ENCODE data around the gene SCN5A. TPM values are rescaled to one million over a fixed set of nuclear protein-coding genes. Genes with fewer than 3 reads are reported as not detected.

The SCN5A gene
- total and polyA plus RNA-seq, 2 of the 13 experiments (the other 11 are each of a cell fraction or from before 2014, with no cell fraction given): 0.22 TPM; not detected in 1

GRCh38 chr3:38576131-38576525 is 73.4 kb downstream of the SCN5A start:
- H3K4me3 ChIP-seq (replicated peaks in 1 of 3; ENCODE audit: insufficient read depth in 1 of 3, low read depth in 2 of 3, low read length in 3 of 3): no peak overlapping the region
- no TSS peak for BruUV-seq (replicated peaks)
- FAIRE-seq (no peak), ATAC-seq (no peak), DNase-seq (ENCODE audit: low spot score) (no peak)
- peaks cover 3 to 34% of the 10 kb centered on the region in 2 experiments; a peak in 4 of 5 replicates for H3K27me3 ChIP-seq (ENCODE audit: control insufficient read depth in 1 of 2, insufficient read depth in 2 of 2, low read length in 2 of 2)
- H3K9me3 ChIP-seq (ENCODE audit: low read length): no peaks in the 10 kb centered on the region
- no peaks in the 10 kb centered on the region for H3K36me3 ChIP-seq (replicated peaks in 1 of 2; ENCODE audit: control insufficient read depth in 1 of 2, insufficient read depth in 2 of 2, low read length in 2 of 2)
- no peak overlapping the region for H2AFZ ChIP-seq (ENCODE audit: low read length)
- H3K4me1 ChIP-seq (ENCODE audit: insufficient read depth, low read length): no peaks in the 10 kb centered on the region
- H4K20me1 ChIP-seq (ENCODE audit: insufficient read depth, low read length): no peaks in the 10 kb centered on the region
- POLR2A ChIA-PET: no interaction called here
- no peak overlapping the region for H3K4me2 ChIP-seq (ENCODE audit: low read depth, low read length)
- 47% methylated on average over 5 of the region's 5 CpGs for WGBS (ENCODE audit: low lambda C conversion rate)
- H3K79me2 ChIP-seq (ENCODE audit: insufficient read depth, low read length): no peaks in the 10 kb centered on the region
- intact Hi-C loops (cut with micrococcal nuclease; ENCODE audit: unreplicated experiment) (no loop called here), in situ Hi-C loops (cut with HindIII; ENCODE audit: extremely low pct_ligation_motif_present, low pct_unique_long_range_greater_than_20kb) (no loop called here)
- H3K27ac ChIP-seq (ENCODE audit: extremely low read length, insufficient read depth, low read length): no peak overlapping the region
- CTCF ChIA-PET (ENCODE audit: low intra/inter-chr PET ratio, low total read pairs): no interaction called here
- TF ChIP-seq, protein P1, sequence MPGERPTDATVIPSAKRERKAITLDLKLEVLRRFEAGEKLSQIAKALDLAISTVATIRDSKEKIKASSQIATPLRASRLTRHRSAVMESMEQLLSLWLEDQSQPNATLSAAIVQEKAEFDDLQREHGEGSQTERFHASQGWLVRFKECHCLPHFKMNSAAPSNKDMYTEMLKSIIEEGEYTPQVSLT (CRISPR knock-in tag; IDR thresholded peaks at IDR 0.05; ENCODE audit: borderline replicate concordance, low read depth): no peak
- TF ChIP-seq PHF20 (CRISPR knock-in tag; IDR thresholded peaks at IDR 0.05) (no peak), KLF16 (CRISPR knock-in tag; IDR thresholded peaks at IDR 0.05) (no peak), HHEX (CRISPR knock-in tag; IDR thresholded peaks at IDR 0.05) (no peak), BCL3 (CRISPR knock-in tag; IDR thresholded peaks at IDR 0.05) (no peak), MATR3 (CRISPR knock-in tag; IDR thresholded peaks at IDR 0.05) (no peak), CHD2 (IDR thresholded peaks at IDR 0.05; ENCODE audit: low read depth, low read length) (no peak), YEATS2 (CRISPR knock-in tag; IDR thresholded peaks at IDR 0.05; ENCODE audit: borderline replicate concordance) (no peak), ZNF674 (CRISPR knock-in tag; IDR thresholded peaks at IDR 0.05; ENCODE audit: low read depth) (no peak), IRF1 (CRISPR knock-in tag; IDR thresholded peaks at IDR 0.05; ENCODE audit: low read depth) (no peak), SNAI1 (CRISPR knock-in tag; IDR thresholded peaks at IDR 0.05; ENCODE audit: borderline replicate concordance) (no peak), AKAP8 (CRISPR knock-in tag; IDR thresholded peaks at IDR 0.05) (no peak), ZNF496 (CRISPR knock-in tag; IDR thresholded peaks at IDR 0.05; ENCODE audit: insufficient replicate concordance) (no peak), ZNF3 (CRISPR knock-in tag; IDR thresholded peaks at IDR 0.05) (no peak), CHD4 (IDR thresholded peaks at IDR 0.05; ENCODE audit: borderline replicate concordance, low read length) (no peak)
- H3K9ac ChIP-seq (ENCODE audit: insufficient read depth, low read depth, low read length): no peak overlapping the region
